ENCODE measurements around the gene MFSD6. TPM values are rescaled to one million over a fixed set of nuclear protein-coding genes. Genes with fewer than 3 reads are reported as not detected.

The MFSD6 gene
- total RNA-seq, 4 donors from 2014 or later: 76.3 to 99.1 (median 83.0) TPM

DNA sequence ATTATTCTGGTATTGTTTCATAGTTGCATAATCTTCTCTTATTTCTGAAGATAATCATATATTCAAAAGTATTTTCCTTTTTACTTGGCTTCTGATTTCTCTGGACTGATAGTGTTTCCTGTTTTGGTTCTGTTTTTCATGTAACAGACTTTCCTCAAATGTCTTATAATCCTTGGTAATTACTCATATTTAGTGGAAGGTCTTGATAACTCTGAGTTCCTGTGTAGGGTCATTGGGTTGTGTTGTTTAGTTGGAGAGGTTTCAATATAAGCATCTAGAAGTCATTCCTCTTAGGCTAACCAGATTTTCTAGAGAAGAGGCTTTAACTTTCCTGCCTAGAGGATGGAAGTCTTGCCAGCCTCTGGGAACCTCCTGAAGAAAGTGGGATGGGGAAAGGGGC lies 23.8 kb downstream of the MFSD6 start:
- Histone ChIP-seq H3K4me1 (peaks cover 7 to 35% (median 19%) of the 10 kb centered on the region in 4 donors), H3K27me3 (no peaks in the 10 kb centered on the region), H3K36me3 (peaks cover 0 to 19% (median 5%) of the 10 kb centered on the region in 4 donors), H3K4me3 (no peak overlapping the region), H3K27ac (peak overlapping the region; percentile 52 to 79 (median 76)), H3K9me3 (no peaks in the 10 kb centered on the region)
- intact Hi-C loops (cut with DNase I; ENCODE audit: low total_unique reads): no loop called here
- in situ Hi-C loops (cut with MboI; ENCODE audit: low pct_ligation_motif_present in 1 of 4, low pct_unique_long_range_greater_than_20kb in 1 of 4, low sequenced_read_pairs in 3 of 4): no loop called here
- no peak for DNase-seq
- TF ChIP-seq POLR2A (IDR thresholded peaks at IDR 0.05) (no peak), POLR2AphosphoS5 (IDR thresholded peaks at IDR 0.05) (no peak), EP300 (IDR thresholded peaks at IDR 0.05; ENCODE audit: low read depth) (no peak)
- TF ChIP-seq, protein P1, sequence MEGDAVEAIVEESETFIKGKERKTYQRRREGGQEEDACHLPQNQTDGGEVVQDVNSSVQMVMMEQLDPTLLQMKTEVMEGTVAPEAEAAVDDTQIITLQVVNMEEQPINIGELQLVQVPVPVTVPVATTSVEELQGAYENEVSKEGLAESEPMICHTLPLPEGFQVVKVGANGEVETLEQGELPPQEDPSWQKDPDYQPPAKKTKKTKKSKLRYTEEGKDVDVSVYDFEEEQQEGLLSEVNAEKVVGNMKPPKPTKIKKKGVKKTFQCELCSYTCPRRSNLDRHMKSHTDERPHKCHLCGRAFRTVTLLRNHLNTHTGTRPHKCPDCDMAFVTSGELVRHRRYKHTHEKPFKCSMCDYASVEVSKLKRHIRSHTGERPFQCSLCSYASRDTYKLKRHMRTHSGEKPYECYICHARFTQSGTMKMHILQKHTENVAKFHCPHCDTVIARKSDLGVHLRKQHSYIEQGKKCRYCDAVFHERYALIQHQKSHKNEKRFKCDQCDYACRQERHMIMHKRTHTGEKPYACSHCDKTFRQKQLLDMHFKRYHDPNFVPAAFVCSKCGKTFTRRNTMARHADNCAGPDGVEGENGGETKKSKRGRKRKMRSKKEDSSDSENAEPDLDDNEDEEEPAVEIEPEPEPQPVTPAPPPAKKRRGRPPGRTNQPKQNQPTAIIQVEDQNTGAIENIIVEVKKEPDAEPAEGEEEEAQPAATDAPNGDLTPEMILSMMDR (IDR thresholded peaks at IDR 0.05): no peak

DNA sequence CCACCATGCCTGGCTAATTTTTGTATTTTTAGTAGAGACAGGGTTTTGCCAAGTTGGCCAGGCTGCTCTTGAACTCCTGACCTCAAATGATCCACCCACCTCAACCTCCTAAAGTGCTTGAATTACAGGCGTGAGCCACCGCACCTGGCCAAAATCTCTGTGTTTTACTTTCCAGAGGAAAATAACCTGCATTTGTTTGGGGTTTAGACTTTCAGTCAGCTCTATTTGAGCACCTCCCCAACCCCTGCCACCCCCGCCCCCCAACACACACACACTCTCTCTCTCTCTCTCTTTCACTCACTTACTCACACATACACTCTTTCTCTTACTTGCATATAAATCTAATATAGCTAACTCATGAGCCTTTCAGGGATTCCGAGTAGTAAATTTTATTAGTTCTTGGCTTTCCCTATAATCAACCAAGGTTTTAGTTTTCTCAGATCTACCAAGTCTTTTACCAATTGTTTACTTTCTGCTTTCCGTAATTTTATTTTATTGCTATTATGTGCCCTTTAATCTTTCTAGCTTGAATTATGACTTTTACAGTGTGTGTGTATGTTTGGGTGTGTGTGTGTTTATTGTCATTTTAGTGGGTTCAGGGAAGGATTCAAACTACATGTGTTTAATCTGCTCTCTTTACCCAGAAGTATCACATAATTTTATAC lies 24.5 kb downstream of the MFSD6 start:
- TF ChIP-seq POLR2AphosphoS5 (IDR thresholded peaks at IDR 0.05): peak in 1 of 3 donors; percentile 36
- TF ChIP-seq, protein P1 (IDR thresholded peaks at IDR 0.05): no peak
- no peak for TF ChIP-seq EP300 (IDR thresholded peaks at IDR 0.05; ENCODE audit: low read depth)
- no peak for TF ChIP-seq POLR2A (IDR thresholded peaks at IDR 0.05)
- Histone ChIP-seq H3K4me1 (peaks cover 7 to 35% (median 19%) of the 10 kb centered on the region in 4 donors), H3K36me3 (peaks cover 0 to 26% (median 8%) of the 10 kb centered on the region in 4 donors), H3K9me3 (no peaks in the 10 kb centered on the region), H3K27me3 (no peaks in the 10 kb centered on the region), H3K4me3 (no peak overlapping the region), H3K27ac (peak overlapping the region; percentile 52 to 79 (median 76))
- in situ Hi-C loops (cut with MboI; ENCODE audit: low pct_ligation_motif_present in 1 of 4, low pct_unique_long_range_greater_than_20kb in 1 of 4, low sequenced_read_pairs in 3 of 4): no loop called here
- 37 to 53% methylated on average over 4 to 5 of the region's 5 CpGs for WGBS, 2 donors (ENCODE audit: low coverage in 1 of 2)
- intact Hi-C loops (cut with DNase I; ENCODE audit: low total_unique reads): no loop called here
- DNase-seq: no peak

DNA sequence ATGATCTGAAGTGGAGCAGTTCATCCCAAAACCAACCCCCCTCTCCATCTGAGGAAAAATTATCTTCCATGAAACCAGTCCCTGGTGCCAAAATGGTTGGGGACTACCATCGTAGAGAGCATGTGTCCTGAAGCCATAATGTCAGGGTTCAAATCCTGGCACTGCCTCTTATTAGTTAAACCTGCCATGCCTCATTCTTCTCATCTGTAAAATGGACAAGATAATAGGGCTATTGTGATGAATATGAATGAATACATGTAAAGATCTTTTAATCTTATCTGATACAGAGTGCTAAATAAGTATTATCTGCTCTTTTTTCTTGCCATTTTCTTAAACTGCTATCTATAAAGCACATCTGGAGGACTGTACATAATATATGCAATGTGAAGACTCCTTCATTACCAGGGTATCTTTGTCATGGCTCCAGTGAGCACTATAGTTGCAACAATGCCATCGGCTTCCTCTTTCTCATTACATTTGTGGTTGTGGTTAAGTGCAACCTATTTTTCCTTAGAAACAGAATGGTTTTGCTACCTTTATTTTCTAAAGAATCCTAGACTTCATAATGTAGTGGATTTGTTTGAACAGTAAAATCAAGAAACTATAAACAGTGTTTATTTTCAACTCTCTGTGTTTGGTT lies 27.0 kb downstream of the MFSD6 start:
- peaks cover 7 to 40% (median 19%) of the 10 kb centered on the region in 4 donors for H3K4me1 ChIP-seq
- intact Hi-C loops (cut with DNase I; ENCODE audit: low total_unique reads): no loop called here
- TF ChIP-seq POLR2AphosphoS5 (IDR thresholded peaks at IDR 0.05): no peak
- TF ChIP-seq, protein P1 (IDR thresholded peaks at IDR 0.05): no peak
- TF ChIP-seq POLR2A (IDR thresholded peaks at IDR 0.05): no peak
- TF ChIP-seq EP300 (IDR thresholded peaks at IDR 0.05; ENCODE audit: low read depth): no peak
- no peaks in the 10 kb centered on the region for H3K27me3 ChIP-seq
- H3K36me3 ChIP-seq: peaks cover 0 to 19% (median 8%) of the 10 kb centered on the region in 4 donors
- in situ Hi-C loops (cut with MboI; ENCODE audit: low pct_ligation_motif_present in 1 of 4, low pct_unique_long_range_greater_than_20kb in 1 of 4, low sequenced_read_pairs in 3 of 4): no loop called here
- WGBS, 2 donors (ENCODE audit: low coverage in 1 of 2): 78 to 83% methylated on average over 2 of the region's 2 CpGs
- no peak overlapping the region for H3K27ac ChIP-seq
- no peaks in the 10 kb centered on the region for H3K9me3 ChIP-seq
- DNase-seq: no peak
- H3K4me3 ChIP-seq: no peak overlapping the region

DNA sequence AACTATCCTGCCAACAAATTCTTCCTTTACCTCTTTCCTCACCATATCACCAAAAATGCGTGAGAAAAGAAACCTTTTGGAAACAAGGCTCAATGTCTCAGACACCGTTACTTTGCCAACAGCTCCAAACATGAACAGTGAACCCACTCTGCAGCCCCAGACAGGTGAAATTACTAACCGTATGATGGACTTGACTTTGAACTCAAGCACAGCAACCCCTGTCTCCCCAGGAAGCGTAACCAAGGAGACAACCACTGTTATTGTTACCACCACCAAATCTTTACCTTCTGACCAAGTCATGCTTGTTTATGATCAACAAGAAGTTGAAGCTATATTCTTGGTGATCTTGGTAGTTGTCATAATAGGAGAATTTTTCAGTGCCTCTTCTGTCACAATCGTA lies 28.4 kb downstream of the MFSD6 start:
- intact Hi-C loops (cut with DNase I; ENCODE audit: low total_unique reads): no loop called here
- Histone ChIP-seq H3K27me3 (no peaks in the 10 kb centered on the region), H3K9me3 (no peaks in the 10 kb centered on the region), H3K4me1 (peaks cover 7 to 46% (median 18%) of the 10 kb centered on the region in 4 donors), H3K27ac (no peak overlapping the region), H3K4me3 (no peak overlapping the region), H3K36me3 (peaks cover 0 to 19% (median 8%) of the 10 kb centered on the region in 4 donors)
- 93 to 100% methylated on average over 2 to 5 of the region's 5 CpGs for WGBS, 2 donors (ENCODE audit: low coverage in 1 of 2)
- in situ Hi-C loops (cut with MboI; ENCODE audit: low pct_ligation_motif_present in 1 of 4, low pct_unique_long_range_greater_than_20kb in 1 of 4, low sequenced_read_pairs in 3 of 4): no loop called here
- no peak for DNase-seq
- TF ChIP-seq POLR2A (IDR thresholded peaks at IDR 0.05) (no peak), POLR2AphosphoS5 (IDR thresholded peaks at IDR 0.05) (no peak), EP300 (IDR thresholded peaks at IDR 0.05; ENCODE audit: low read depth) (no peak)
- TF ChIP-seq, protein P1 (IDR thresholded peaks at IDR 0.05): no peak
